Left lobe of liver (tissue), 2 donors: ENCODE data around the gene CECR2. TPM values are rescaled to one million over a fixed set of nuclear protein-coding genes. Genes with fewer than 3 reads are reported as not detected.

Experiments used
- ATAC-seq: fragments of 200-7000 bp; cut with Tn5 transposase; one replicate; pipeline ENCODE4 v1.9.1; 2020; ENCODE audit warnings: mild to moderate bottlenecking, moderate library complexity
- DNase-seq: peaks from one replicate; pipeline ENCODE4 v3.0.0-alpha.2; 2020; ENCODE audit warnings: low spot score
- total RNA-seq: library from RNA; stranded (reverse); gene quantifications from one replicate; pipeline ENCODE4 v1.2.1, GENCODE V29; 2021
- donor health status: DM: no; HTN: no; CAD: no; lungs with moderate emphysema.
- donor health status: DM: no; HTN: yes; CAD: no.

CECR2 gene
- total RNA-seq, 1 donor from 2014 or later: 12.0 TPM

GRCh38 chr22:17443405-17444203 is 74.3 kb downstream of the CECR2 start:
- DNase-seq (no peak), ATAC-seq (no peak)

- DNase-seq (no peak), ATAC-seq (no peak)
Measured at GRCh38 chr22:17444204-17444504, 74.9 kb downstream of the CECR2 start.

- ATAC-seq: no peak
- DNase-seq: no peak
Measured at GRCh38 chr22:17446698-17447097, 77.4 kb downstream of the CECR2 start.

- ATAC-seq (no peak), DNase-seq (no peak)
Measured at GRCh38 chr22:17451316-17451715, 82.1 kb downstream of the CECR2 start.

- ATAC-seq (peak; percentile 61), DNase-seq (no peak)
Measured at GRCh38 chr22:17460895-17461294, 91.6 kb downstream of the CECR2 start.

GRCh38 chr22:17470880-17471500 is 101.7 kb downstream of the CECR2 start:
- ATAC-seq: no peak
- no peak for DNase-seq

- DNase-seq (no peak), ATAC-seq (no peak)
Measured at GRCh38 chr22:17471886-17472535, 102.8 kb downstream of the CECR2 start.

- ATAC-seq (no peak), DNase-seq (no peak)
Measured at GRCh38 chr22:17472932-17473331, 103.7 kb downstream of the CECR2 start.

- peak; percentile 70 for ATAC-seq
Measured at GRCh38 chr22:17475318-17476230, 106.3 kb downstream of the CECR2 start.

GRCh38 chr22:17476838-17477237 is 107.6 kb downstream of the CECR2 start:
- DNase-seq: no peak
- ATAC-seq: no peak

More at GRCh38 chr22:17475318-17476230, 106.3 kb downstream of the CECR2 start:
- DNase-seq: no peak

GRCh38 chr22:17477391-17477833 is 108.2 kb downstream of the CECR2 start:
- peak; percentile 34 for ATAC-seq
- DNase-seq: no peak

- DNase-seq (no peak), ATAC-seq (peak; percentile 40)
Measured at GRCh38 chr22:17479135-17479534, 109.9 kb downstream of the CECR2 start.

- DNase-seq: no peak
Measured at GRCh38 chr22:17481424-17481823, 112.2 kb downstream of the CECR2 start.

GRCh38 chr22:17483688-17484372 is 114.6 kb downstream of the CECR2 start:
- no peak for ATAC-seq
- DNase-seq: no peak

More at GRCh38 chr22:17481424-17481823, 112.2 kb downstream of the CECR2 start:
- no peak for ATAC-seq

- ATAC-seq: no peak
- no peak for DNase-seq
Measured at GRCh38 chr22:17484608-17485007, 115.3 kb downstream of the CECR2 start.

GRCh38 chr22:17486313-17486712 is 117.1 kb downstream of the CECR2 start:
- DNase-seq (no peak), ATAC-seq (no peak)

- no peak for ATAC-seq
- DNase-seq: no peak
Measured at GRCh38 chr22:17486719-17487118, 117.5 kb downstream of the CECR2 start.

- DNase-seq: no peak
- ATAC-seq: no peak
Measured at GRCh38 chr22:17489101-17489500, 119.8 kb downstream of the CECR2 start.

GRCh38 chr22:17491090-17491640 is 121.9 kb downstream of the CECR2 start:
- ATAC-seq (no peak), DNase-seq (no peak)

GRCh38 chr22:17492247-17492646 is 123.0 kb downstream of the CECR2 start:
- DNase-seq (no peak), ATAC-seq (no peak)
